Omental fat pad (tissue), 4 donors: ENCODE data around the gene HDDC3. TPM values are rescaled to one million over a fixed set of nuclear protein-coding genes. Genes with fewer than 3 reads are reported as not detected.

Experiments
- ATAC-seq: fragments of 150-250 bp; one replicate; pipeline ENCODE4 v1.9.1; 2016; ENCODE audit warnings: mild to moderate bottlenecking, moderate library complexity; ENCODE audit not compliant: low FRiP score
- DNase-seq: peaks from one replicate; pipeline ENCODE4 v3.0.0-alpha.2; 2019; ENCODE audit warnings: low spot score
- CTCF ChIP-seq, 3 donors: fragments of 450-650 bp; IDR thresholded peaks; one replicate each; pipeline ENCODE4 v1.5.1; 2016 to 2017; ENCODE audit warnings: antibody characterized with exemption in 3 of 3, mild to moderate bottlenecking in 3 of 3, moderate library complexity in 2 of 3
- total RNA-seq, 4 donors: library from RNA; depleted of rRNA; stranded (reverse); fragments of >200 nt; gene quantifications; one replicate each; pipeline ENCODE4 v1.1.0, GENCODE V29; 2016

Gene HDDC3
- total RNA-seq, 4 donors from 2014 or later: 11.2 to 27.3 (median 18.0) TPM

DNA sequence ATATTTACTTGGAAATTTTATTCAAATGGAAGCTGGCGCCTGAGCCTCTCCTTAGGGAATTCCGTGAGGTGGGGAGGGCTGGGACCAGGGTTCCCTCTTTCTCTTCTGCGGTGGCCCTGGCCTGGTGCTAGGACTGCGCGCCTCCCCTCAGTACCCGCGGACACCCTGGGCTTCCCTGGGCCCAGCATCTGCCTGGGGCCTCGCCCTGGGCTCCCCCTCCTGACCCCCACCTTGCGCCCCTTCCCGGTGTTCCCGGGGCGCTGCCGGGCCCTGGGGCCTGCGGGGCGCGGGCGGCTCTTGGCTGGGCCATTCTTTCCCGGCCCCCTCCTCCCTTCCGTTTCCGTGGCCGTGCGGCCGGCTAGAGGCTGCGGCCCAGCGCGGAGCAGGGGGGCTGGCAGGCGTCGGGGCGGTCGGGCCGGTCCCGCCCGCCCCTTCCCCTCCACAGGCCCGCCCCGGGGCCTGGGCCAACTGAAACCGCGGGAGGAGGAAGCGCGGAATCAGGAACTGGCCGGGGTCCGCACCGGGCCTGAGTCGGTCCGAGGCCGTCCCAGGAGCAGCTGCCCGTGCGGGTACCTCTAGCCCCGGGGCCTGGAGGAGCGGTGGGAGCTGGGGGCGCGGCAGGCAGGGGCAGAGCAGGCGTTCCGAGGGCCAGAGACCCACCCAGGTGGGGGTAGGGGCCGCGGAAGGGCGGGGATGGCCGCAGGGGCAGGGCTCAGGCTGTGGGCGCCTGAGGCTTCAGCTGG is 48.2 kb downstream of the HDDC3 start, which contains the start of gene FES:
TSS of gene FES (plus strand) at position 529 of the 743 bp plus-strand sequence. CDS start 542 bp downstream, outside the sequence.
- DNase-seq: no peak
- no peak for TF ChIP-seq CTCF (IDR thresholded peaks at IDR 0.05)

GRCh38 chr15:90883526-90883975 is 48.8 kb downstream of the HDDC3 start:
- ATAC-seq (no peak), DNase-seq (no peak)

More for the DNA sequence above, 48.2 kb downstream of the HDDC3 start, which contains the start of gene FES:
- ATAC-seq: peak; percentile 71

GRCh38 chr15:90882781-90883525 is 49.4 kb downstream of the HDDC3 start:
- TF ChIP-seq CTCF (IDR thresholded peaks at IDR 0.05): no peak
- ATAC-seq (no peak), DNase-seq (no peak)

More at GRCh38 chr15:90883526-90883975, 48.8 kb downstream of the HDDC3 start:
- TF ChIP-seq CTCF (IDR thresholded peaks at IDR 0.05): no peak

GRCh38 chr15:90881978-90882721 is 50.2 kb downstream of the HDDC3 start:
- DNase-seq (no peak), ATAC-seq (no peak)
- TF ChIP-seq CTCF (IDR thresholded peaks at IDR 0.05): no peak

- no peak for DNase-seq
- TF ChIP-seq CTCF (IDR thresholded peaks at IDR 0.05): no peak
Measured at GRCh38 chr15:90881181-90881977, 51.0 kb downstream of the HDDC3 start.

More at GRCh38 chr15:90881181-90881977, 51.0 kb downstream of the HDDC3 start:
- no peak for ATAC-seq
